Mammary epithelial cell (primary cell): Measurements from ENCODE around the gene PEMT.

Source experiments
- EZH2 ChIP-seq: IDR thresholded peaks from 2 replicates; pipeline ENCODE4 v1.6.1; 2012; ENCODE audit warnings: low read length, inconsistent platforms, borderline replicate concordance
- TF ChIP-seq, protein P1 (sequence below), 2 donors: IDR thresholded peaks in 1 of 2; conservative IDR thresholded peaks in 1 of 2; 2 replicates each; pipeline ENCODE4 v1.5.1; 2011 to 2012; ENCODE audit warnings: inconsistent platforms in 2 of 2, low read length in 2 of 2, mild to moderate bottlenecking in 2 of 2, control low read depth in 1 of 2, low read depth in 1 of 2; ENCODE audit not compliant: insufficient read depth in 1 of 2; ENCODE audit errors: extremely low read depth in 1 of 2

DNA sequence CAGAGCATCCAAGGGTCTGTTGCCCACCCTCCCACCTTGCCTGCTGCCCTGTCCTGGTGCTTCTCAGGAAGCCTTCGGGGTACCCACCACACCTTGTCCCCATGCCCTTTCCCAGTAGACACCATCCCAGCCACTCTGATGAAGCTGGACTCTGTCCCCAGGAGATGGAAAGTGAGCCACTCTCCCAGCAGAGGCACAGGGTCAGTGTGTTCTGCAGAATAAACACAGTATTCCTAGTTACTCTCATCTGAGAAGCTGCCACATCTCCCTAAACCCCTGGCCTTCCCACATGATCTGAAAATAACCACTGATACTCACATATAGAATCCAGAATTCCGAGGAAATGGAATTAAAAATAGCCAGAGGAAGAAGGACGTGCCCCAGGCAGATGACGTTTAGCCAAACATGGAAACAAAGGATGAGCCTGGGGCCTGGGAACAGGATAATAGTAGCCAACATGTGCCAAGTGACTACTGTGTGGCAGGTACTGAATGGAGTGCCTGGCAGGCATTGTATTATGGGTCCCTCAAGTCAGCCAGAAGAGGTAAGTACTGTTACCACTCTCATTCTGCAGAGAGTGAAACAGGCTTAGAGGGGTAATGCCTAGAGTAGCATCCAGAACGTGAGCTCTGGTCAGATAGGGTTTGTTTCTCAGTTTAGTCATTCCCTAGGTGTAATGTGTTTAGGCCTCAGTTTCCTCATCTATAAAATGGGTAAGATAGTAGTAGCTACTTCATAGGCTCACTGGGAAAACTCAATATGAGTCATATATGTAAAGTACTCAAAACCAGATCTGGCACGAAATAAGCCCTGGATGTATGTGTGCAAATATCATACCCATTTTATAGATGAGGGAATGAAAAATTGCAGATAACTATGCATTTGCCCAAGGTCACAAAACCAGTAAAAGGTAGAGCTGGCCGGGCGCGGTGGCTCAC lies 20.8 kb upstream of the PEMT start:
- TF ChIP-seq, protein P1, sequence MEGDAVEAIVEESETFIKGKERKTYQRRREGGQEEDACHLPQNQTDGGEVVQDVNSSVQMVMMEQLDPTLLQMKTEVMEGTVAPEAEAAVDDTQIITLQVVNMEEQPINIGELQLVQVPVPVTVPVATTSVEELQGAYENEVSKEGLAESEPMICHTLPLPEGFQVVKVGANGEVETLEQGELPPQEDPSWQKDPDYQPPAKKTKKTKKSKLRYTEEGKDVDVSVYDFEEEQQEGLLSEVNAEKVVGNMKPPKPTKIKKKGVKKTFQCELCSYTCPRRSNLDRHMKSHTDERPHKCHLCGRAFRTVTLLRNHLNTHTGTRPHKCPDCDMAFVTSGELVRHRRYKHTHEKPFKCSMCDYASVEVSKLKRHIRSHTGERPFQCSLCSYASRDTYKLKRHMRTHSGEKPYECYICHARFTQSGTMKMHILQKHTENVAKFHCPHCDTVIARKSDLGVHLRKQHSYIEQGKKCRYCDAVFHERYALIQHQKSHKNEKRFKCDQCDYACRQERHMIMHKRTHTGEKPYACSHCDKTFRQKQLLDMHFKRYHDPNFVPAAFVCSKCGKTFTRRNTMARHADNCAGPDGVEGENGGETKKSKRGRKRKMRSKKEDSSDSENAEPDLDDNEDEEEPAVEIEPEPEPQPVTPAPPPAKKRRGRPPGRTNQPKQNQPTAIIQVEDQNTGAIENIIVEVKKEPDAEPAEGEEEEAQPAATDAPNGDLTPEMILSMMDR (conservative IDR thresholded peaks at IDR 0.05 in 1 of 2, IDR thresholded peaks at IDR 0.05 in 1 of 2; ENCODE audit: extremely low read depth in 1 of 2, insufficient read depth in 1 of 2, low read depth in 1 of 2, low read length in 2 of 2), result no peak
- no peak for TF ChIP-seq EZH2
